ENCODE data around the gene DTWD1.

Gene DTWD1

DNA sequence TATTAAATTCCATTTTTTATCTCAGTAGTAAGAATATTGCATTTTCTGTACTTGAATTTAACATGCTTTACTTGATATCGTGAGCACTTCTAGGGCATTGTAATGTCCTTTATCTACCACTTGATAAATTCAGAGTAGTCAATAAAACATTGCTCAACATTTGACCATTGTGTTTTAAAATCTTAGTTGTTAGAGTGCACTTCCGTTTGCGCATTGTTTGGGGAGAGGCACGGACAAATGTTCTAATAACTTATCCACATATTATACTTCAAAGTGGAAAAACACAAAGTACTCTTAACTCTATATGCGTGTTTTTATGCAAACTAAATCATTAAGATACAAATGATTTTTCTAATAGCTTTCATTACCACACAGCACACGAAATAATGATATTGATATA, 649 bp upstream of the DTWD1 start:
- peaks cover 8% of the 10 kb centered on the region; the same call in 1 of the 2 replicates for H3K9me3 ChIP-seq (ENCODE audit: control insufficient read depth, insufficient read depth, low read length)
- H3K27ac ChIP-seq (ENCODE audit: low read depth, low read length), result peak overlapping the region; percentile 91
- peaks cover 8% of the 10 kb centered on the region for H3K36me3 ChIP-seq (ENCODE audit: control insufficient read depth, insufficient read depth, low read length)
- H3K27me3 ChIP-seq (ENCODE audit: control insufficient read depth, insufficient read depth, low read length), result no peaks in the 10 kb centered on the region
- peaks cover 14% of the 10 kb centered on the region for H3K4me1 ChIP-seq (ENCODE audit: control insufficient read depth, insufficient read depth, low read length)
- H3K9ac ChIP-seq (ENCODE audit: low read depth, low read length), result peak overlapping the region; percentile 47
- H3K4me3 ChIP-seq (ENCODE audit: low read depth, low read length), result peak overlapping the region; percentile 93

GRCh38 chr15:49621401-49621811, 558 bp downstream of the DTWD1 start:
- Histone ChIP-seq H3K9me3 (ENCODE audit: control insufficient read depth, insufficient read depth, low read length) (peaks cover 17% of the 10 kb centered on the region), H3K36me3 (ENCODE audit: control insufficient read depth, insufficient read depth, low read length) (peaks cover 20% of the 10 kb centered on the region), H3K27me3 (ENCODE audit: control insufficient read depth, insufficient read depth, low read length) (no peaks in the 10 kb centered on the region), H3K4me1 (ENCODE audit: control insufficient read depth, insufficient read depth, low read length) (peaks cover 14% of the 10 kb centered on the region), H3K27ac (ENCODE audit: low read depth, low read length) (peak overlapping the region; percentile 91), H3K9ac (ENCODE audit: low read depth, low read length) (peak overlapping the region; percentile 89), H3K4me3 (ENCODE audit: low read depth, low read length) (peak overlapping the region; percentile 93)

- Histone ChIP-seq H3K27ac (ENCODE audit: low read depth, low read length) (no peak overlapping the region), H3K9ac (ENCODE audit: low read depth, low read length) (peak overlapping the region; percentile 89), H3K27me3 (ENCODE audit: control insufficient read depth, insufficient read depth, low read length) (no peaks in the 10 kb centered on the region), H3K4me1 (ENCODE audit: control insufficient read depth, insufficient read depth, low read length) (peaks cover 14% of the 10 kb centered on the region), H3K9me3 (ENCODE audit: control insufficient read depth, insufficient read depth, low read length) (peaks cover 17% of the 10 kb centered on the region), H3K36me3 (ENCODE audit: control insufficient read depth, insufficient read depth, low read length) (peaks cover 25% of the 10 kb centered on the region), H3K4me3 (ENCODE audit: low read depth, low read length) (peak overlapping the region; percentile 93)
Measured at GRCh38 chr15:49621887-49622286, 1.0 kb downstream of the DTWD1 start.

GRCh38 chr15:49622561-49622960, 1.7 kb downstream of the DTWD1 start:
- Histone ChIP-seq H3K4me3 (ENCODE audit: low read depth, low read length) (peak overlapping the region; percentile 93; the same call in 1 of the 2 replicates), H3K9ac (ENCODE audit: low read depth, low read length) (no peak overlapping the region), H3K27ac (ENCODE audit: low read depth, low read length) (no peak overlapping the region), H3K36me3 (ENCODE audit: control insufficient read depth, insufficient read depth, low read length) (peaks cover 32% of the 10 kb centered on the region), H3K27me3 (ENCODE audit: control insufficient read depth, insufficient read depth, low read length) (no peaks in the 10 kb centered on the region), H3K4me1 (ENCODE audit: control insufficient read depth, insufficient read depth, low read length) (peaks cover 14% of the 10 kb centered on the region), H3K9me3 (ENCODE audit: control insufficient read depth, insufficient read depth, low read length) (peaks cover 17% of the 10 kb centered on the region)

GRCh38 chr15:49624056-49624455, 3.2 kb downstream of the DTWD1 start:
- peaks cover 17% of the 10 kb centered on the region for H3K9me3 ChIP-seq (ENCODE audit: control insufficient read depth, insufficient read depth, low read length)
- no peak overlapping the region for H3K27ac ChIP-seq (ENCODE audit: low read depth, low read length)
- peaks cover 14% of the 10 kb centered on the region for H3K4me1 ChIP-seq (ENCODE audit: control insufficient read depth, insufficient read depth, low read length)
- H3K36me3 ChIP-seq (ENCODE audit: control insufficient read depth, insufficient read depth, low read length), result peaks cover 43% of the 10 kb centered on the region
- H3K4me3 ChIP-seq (ENCODE audit: low read depth, low read length), result no peak overlapping the region
- H3K27me3 ChIP-seq (ENCODE audit: control insufficient read depth, insufficient read depth, low read length), result no peaks in the 10 kb centered on the region
- H3K9ac ChIP-seq (ENCODE audit: low read depth, low read length), result no peak overlapping the region

GRCh38 chr15:49625460-49626036, 4.7 kb downstream of the DTWD1 start:
- no peak overlapping the region for H3K27ac ChIP-seq (ENCODE audit: low read depth, low read length)
- peaks cover 43% of the 10 kb centered on the region for H3K36me3 ChIP-seq (ENCODE audit: control insufficient read depth, insufficient read depth, low read length)

DNA sequence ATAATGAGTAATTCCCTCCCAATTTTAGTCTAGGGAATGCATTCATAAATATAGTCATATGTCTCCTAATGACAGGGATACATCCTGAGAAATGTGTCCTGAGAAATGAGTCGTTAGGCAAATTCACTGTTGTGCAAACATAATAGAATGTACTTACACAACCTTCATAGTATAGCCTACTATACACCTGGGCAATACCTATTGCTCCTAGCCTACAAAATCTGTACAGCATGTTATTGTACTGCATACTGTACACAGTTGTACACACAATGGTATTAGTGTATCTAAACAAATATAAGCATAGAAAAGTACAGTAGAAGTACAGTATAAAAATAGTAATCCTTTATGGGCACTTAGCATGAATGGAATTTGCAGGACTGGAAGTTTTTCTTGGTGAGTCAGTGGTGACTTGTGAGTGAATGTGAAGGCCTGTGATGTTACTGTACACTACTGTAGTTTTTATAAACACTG, 6.6 kb downstream of the DTWD1 start:
- no peak overlapping the region for H3K9ac ChIP-seq (ENCODE audit: low read depth, low read length)
- H3K36me3 ChIP-seq (ENCODE audit: control insufficient read depth, insufficient read depth, low read length), result peaks cover 52% of the 10 kb centered on the region
- no peaks in the 10 kb centered on the region for H3K4me1 ChIP-seq (ENCODE audit: control insufficient read depth, insufficient read depth, low read length)
- H3K27me3 ChIP-seq (ENCODE audit: control insufficient read depth, insufficient read depth, low read length), result no peaks in the 10 kb centered on the region
- no peak overlapping the region for H3K27ac ChIP-seq (ENCODE audit: low read depth, low read length)
- no peak overlapping the region for H3K4me3 ChIP-seq (ENCODE audit: low read depth, low read length)
- peaks cover 17% of the 10 kb centered on the region for H3K9me3 ChIP-seq (ENCODE audit: control insufficient read depth, insufficient read depth, low read length)

More at GRCh38 chr15:49625460-49626036, 4.7 kb downstream of the DTWD1 start:
- Histone ChIP-seq H3K4me1 (ENCODE audit: control insufficient read depth, insufficient read depth, low read length) (peaks cover 7% of the 10 kb centered on the region), H3K9me3 (ENCODE audit: control insufficient read depth, insufficient read depth, low read length) (peaks cover 17% of the 10 kb centered on the region), H3K27me3 (ENCODE audit: control insufficient read depth, insufficient read depth, low read length) (no peaks in the 10 kb centered on the region), H3K9ac (ENCODE audit: low read depth, low read length) (no peak overlapping the region), H3K4me3 (ENCODE audit: low read depth, low read length) (no peak overlapping the region)

- no peak overlapping the region for H3K27ac ChIP-seq (ENCODE audit: low read depth, low read length)
- no peaks in the 10 kb centered on the region for H3K4me1 ChIP-seq (ENCODE audit: control insufficient read depth, insufficient read depth, low read length)
- peaks cover 52% of the 10 kb centered on the region for H3K36me3 ChIP-seq (ENCODE audit: control insufficient read depth, insufficient read depth, low read length)
Measured at GRCh38 chr15:49628379-49628778, 7.5 kb downstream of the DTWD1 start.

GRCh38 chr15:49637857-49638256, 17.0 kb downstream of the DTWD1 start:
- Histone ChIP-seq H3K27ac (ENCODE audit: low read depth, low read length) (peak overlapping the region; percentile 37), H3K4me3 (ENCODE audit: low read depth, low read length) (no peak overlapping the region), H3K4me1 (ENCODE audit: control insufficient read depth, insufficient read depth, low read length) (peaks cover 14% of the 10 kb centered on the region), H3K9me3 (ENCODE audit: control insufficient read depth, insufficient read depth, low read length) (no peaks in the 10 kb centered on the region), H3K9ac (ENCODE audit: low read depth, low read length) (no peak overlapping the region), H3K27me3 (ENCODE audit: control insufficient read depth, insufficient read depth, low read length) (no peaks in the 10 kb centered on the region), H3K36me3 (ENCODE audit: control insufficient read depth, insufficient read depth, low read length) (peaks cover 29% of the 10 kb centered on the region)

More at GRCh38 chr15:49628379-49628778, 7.5 kb downstream of the DTWD1 start:
- Histone ChIP-seq H3K9me3 (ENCODE audit: control insufficient read depth, insufficient read depth, low read length) (peaks cover 17% of the 10 kb centered on the region), H3K27me3 (ENCODE audit: control insufficient read depth, insufficient read depth, low read length) (no peaks in the 10 kb centered on the region), H3K9ac (ENCODE audit: low read depth, low read length) (no peak overlapping the region), H3K4me3 (ENCODE audit: low read depth, low read length) (no peak overlapping the region)

DNA sequence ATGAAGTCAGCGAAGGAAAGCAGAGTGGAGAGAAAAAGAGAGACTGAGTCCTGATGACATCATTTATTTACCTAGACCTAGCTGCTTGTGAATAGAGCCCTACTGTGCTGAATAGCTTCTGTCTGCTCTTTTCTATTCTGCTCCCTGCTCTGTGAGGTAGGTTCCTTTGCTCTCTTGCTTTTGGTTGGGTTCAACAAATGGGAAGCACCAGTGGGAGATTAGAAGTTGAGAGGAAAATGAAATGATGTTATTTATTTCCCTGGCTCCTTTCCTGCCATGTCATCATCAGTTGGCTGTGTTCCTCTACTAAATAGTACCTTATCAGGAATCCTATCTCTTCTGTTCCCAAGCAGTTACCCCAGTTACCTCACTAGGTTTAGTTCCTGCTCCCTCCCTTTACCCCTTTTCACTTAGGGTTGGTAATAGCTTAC, 23.5 kb downstream of the DTWD1 start:
- H3K36me3 ChIP-seq (ENCODE audit: control insufficient read depth, insufficient read depth, low read length), result peaks cover 4% of the 10 kb centered on the region
- no peaks in the 10 kb centered on the region for H3K27me3 ChIP-seq (ENCODE audit: control insufficient read depth, insufficient read depth, low read length)
- H3K4me3 ChIP-seq (ENCODE audit: low read depth, low read length), result no peak overlapping the region
- H3K9me3 ChIP-seq (ENCODE audit: control insufficient read depth, insufficient read depth, low read length), result no peaks in the 10 kb centered on the region
- H3K27ac ChIP-seq (ENCODE audit: low read depth, low read length), result peak overlapping the region; percentile 3
- H3K9ac ChIP-seq (ENCODE audit: low read depth, low read length), result no peak overlapping the region
- peaks cover 15% of the 10 kb centered on the region for H3K4me1 ChIP-seq (ENCODE audit: control insufficient read depth, insufficient read depth, low read length)

GRCh38 chr15:49645277-49645676, 24.4 kb downstream of the DTWD1 start:
- H3K36me3 ChIP-seq (ENCODE audit: control insufficient read depth, insufficient read depth, low read length), result peaks cover 4% of the 10 kb centered on the region
- peaks cover 15% of the 10 kb centered on the region for H3K4me1 ChIP-seq (ENCODE audit: control insufficient read depth, insufficient read depth, low read length)
- H3K27me3 ChIP-seq (ENCODE audit: control insufficient read depth, insufficient read depth, low read length), result no peaks in the 10 kb centered on the region
- no peaks in the 10 kb centered on the region for H3K9me3 ChIP-seq (ENCODE audit: control insufficient read depth, insufficient read depth, low read length)
- no peak overlapping the region for H3K27ac ChIP-seq (ENCODE audit: low read depth, low read length)
- no peak overlapping the region for H3K4me3 ChIP-seq (ENCODE audit: low read depth, low read length)
- H3K9ac ChIP-seq (ENCODE audit: low read depth, low read length), result no peak overlapping the region
